Fibroblast of the aortic adventitia (primary cell): ENCODE measurements around the gene COLEC11. TPM values are rescaled to one million over a fixed set of nuclear protein-coding genes. Genes with fewer than 3 reads are reported as not detected.
"Not testable (repeated sequence)": the region's sequence is repeated elsewhere in the genome, so short reads cannot be mapped to it uniquely, and the experiment has no call there.

Source experiments
- DNase-seq: peaks from one replicate; pipeline ENCODE4 v3.0.0-alpha.2; 2010; ENCODE audit warnings: low read depth
- H3K4me3 ChIP-seq: 2 replicates; pipeline ENCODE4 v1.5.1; 2011; ENCODE audit warnings: low read depth, mild to moderate bottlenecking, control low read depth, low read length, moderate library complexity
- total RNA-seq: library from RNA; depleted of rRNA; stranded (reverse); fragments of >200 nt; gene quantifications from 2 replicates; pipeline ENCODE4 v1.2.3, GENCODE V29; 2012; ENCODE audit warnings: low replicate concordance
- TF ChIP-seq, protein P1 (sequence below): IDR thresholded peaks from 2 replicates; pipeline ENCODE4 v1.5.1; 2011; ENCODE audit warnings: mild to moderate bottlenecking, low read length, control low read depth, inconsistent platforms; ENCODE audit not compliant: insufficient read depth

Gene COLEC11
- total RNA-seq, 1 donor = 0.09 TPM

DNA sequence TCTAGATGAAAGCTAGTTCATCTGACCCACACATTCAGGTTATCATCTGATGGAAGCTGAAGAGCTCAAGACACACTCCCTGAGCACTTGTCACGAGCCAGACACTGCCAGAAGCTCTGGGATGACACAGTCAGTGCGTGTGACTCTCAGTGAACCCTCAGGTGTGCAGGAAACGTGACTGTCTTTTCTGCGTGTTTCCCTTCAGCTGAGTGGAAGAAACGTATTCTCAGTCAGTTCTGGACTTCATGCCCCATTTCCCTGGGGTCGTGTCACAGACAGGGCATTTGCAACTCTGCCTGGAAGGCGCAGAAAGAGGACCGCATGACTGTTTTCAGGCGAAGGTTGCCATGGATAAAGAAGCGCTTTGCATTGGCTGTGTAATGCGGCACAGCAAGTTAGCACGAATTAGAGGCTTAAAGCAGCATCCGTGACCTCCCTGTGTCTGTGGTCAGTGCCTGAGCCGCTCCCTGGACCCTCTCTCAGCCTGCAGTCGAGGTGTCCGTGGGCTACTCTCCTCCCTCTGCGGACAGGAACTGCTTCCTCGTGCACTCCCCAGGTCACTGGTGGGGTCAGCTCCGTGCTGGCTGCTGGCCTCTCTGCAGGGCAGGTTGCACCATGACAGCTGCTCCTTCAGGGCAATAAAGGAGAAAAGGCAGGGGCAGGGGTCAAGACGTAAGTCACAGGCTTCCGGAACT lies 59.8 kb downstream of the COLEC11 start:
- DNase-seq = no peak
- TF ChIP-seq, protein P1, sequence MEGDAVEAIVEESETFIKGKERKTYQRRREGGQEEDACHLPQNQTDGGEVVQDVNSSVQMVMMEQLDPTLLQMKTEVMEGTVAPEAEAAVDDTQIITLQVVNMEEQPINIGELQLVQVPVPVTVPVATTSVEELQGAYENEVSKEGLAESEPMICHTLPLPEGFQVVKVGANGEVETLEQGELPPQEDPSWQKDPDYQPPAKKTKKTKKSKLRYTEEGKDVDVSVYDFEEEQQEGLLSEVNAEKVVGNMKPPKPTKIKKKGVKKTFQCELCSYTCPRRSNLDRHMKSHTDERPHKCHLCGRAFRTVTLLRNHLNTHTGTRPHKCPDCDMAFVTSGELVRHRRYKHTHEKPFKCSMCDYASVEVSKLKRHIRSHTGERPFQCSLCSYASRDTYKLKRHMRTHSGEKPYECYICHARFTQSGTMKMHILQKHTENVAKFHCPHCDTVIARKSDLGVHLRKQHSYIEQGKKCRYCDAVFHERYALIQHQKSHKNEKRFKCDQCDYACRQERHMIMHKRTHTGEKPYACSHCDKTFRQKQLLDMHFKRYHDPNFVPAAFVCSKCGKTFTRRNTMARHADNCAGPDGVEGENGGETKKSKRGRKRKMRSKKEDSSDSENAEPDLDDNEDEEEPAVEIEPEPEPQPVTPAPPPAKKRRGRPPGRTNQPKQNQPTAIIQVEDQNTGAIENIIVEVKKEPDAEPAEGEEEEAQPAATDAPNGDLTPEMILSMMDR = no peak
- H3K4me3 ChIP-seq = no peak overlapping the region

DNA sequence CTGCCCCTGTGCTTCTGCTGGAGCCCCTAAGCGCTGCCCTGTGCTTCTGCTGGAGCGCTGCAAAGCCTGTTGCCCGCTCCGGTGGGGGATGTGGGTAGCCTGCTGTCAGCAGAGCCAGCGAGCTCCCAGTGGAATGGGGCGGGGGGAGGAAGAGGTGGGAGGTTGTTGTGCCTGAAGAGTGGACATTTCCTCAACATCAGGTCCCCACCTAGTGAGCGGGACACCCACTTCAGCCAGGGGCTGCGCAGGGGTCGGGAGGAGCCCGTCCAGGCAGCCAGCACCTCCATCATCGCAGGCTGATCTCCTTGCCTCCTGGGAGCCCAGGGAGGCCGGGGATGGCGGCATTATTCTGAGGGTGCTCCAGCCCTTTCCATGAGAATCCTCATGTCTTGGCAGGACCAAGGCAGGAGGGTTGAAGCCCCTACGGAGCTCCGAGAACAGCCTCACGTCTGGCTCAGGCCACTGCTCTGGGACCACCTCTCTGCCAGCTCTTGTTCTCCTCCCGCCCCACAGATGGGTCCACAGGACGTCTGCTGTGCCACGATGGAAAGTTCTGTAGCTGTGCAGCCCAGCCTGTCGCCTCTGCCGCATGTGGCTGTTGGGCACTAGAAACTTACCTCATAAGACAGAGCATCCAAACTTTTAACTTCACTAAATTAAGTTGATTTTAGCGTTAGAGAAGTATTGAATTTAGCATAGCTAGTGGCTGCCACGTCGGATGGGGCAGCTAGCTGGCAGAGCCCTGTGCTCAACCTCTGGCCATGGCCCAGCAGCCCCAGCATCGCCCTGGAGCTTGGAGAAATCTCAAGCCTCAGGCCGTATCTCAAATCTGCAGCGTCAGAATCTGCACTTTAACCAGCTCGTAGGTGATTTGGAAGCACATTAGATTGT lies 61.2 kb downstream of the COLEC11 start:
- no peak overlapping the region for H3K4me3 ChIP-seq
- no peak for DNase-seq
- TF ChIP-seq, protein P1 = no peak

DNA sequence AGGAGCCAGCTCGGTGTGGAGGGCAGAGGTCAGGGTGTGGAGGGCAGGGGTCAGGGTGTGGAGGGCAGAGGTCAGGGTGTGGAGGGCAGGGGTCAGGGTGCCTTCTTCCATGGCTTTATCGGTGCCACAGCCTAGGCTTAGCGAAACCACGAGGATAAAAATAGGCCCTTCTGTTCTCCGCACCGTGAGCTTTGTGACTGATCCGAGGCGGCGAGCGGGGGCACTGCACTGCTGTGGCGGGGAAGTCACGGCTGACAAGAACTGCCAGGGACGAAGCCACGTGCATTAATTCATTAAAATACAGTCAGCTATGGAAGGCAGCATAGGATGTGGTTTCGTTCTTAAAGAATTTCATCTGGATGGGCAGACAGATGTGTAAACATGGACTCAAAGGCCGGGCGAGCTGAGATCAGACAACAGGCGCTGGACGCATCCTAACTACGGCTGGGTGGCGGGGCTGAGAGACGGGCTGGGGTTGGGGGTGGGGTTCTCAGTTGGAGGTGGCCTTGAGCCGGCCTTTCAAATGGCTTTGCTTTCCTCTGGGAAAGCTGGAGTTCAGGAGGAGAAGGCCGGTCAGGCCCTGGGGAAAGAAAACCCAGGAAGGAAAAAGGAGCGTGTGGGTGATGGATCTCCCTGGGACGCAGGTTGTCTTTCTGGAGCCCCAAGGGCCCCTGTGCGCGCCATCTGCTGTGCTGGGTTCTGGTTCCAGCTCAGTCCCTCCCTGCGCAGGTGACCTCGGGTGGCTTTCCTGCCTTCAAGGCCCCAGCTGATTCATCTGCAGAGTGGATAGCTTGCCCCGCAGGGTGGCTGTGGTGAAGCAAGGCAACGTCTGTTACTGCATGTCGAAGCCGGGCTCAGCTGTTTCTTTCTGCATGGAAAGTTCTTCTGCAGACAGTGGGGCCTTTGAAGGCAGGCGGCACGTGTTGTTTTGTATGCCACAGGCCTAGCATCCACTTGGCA lies 62.1 kb downstream of the COLEC11 start:
- TF ChIP-seq, protein P1 = no peak
- DNase-seq = no peak
- H3K4me3 ChIP-seq = no peak overlapping the region

DNA sequence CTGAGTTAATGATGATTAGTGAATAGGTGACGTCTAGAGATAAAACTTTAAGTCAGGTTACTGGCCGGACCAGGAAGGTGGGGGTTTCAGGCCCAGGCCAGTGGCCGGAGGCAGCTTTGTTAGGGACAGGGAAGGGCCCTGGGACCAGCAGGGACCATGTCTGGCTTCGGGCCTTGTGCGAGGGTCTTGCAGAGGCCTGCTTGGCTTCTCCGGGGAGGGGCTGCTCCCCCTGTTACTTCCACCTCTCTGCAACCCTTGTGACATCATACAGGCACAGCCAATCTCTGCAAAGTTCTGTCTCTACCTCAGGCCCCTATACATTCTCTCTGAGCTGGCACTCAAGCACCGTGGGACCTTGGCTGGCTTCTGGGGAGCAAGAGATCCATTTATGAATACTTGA lies 63.0 kb downstream of the COLEC11 start, which contains the start of gene ALLC:
ALLC (plus strand) TSS at position 320 of the 400 bp plus-strand sequence. CDS start 12,958 bp downstream, outside the sequence.
- H3K4me3 ChIP-seq = no peak within 1 kb of the TSS
- no peak for DNase-seq

DNA sequence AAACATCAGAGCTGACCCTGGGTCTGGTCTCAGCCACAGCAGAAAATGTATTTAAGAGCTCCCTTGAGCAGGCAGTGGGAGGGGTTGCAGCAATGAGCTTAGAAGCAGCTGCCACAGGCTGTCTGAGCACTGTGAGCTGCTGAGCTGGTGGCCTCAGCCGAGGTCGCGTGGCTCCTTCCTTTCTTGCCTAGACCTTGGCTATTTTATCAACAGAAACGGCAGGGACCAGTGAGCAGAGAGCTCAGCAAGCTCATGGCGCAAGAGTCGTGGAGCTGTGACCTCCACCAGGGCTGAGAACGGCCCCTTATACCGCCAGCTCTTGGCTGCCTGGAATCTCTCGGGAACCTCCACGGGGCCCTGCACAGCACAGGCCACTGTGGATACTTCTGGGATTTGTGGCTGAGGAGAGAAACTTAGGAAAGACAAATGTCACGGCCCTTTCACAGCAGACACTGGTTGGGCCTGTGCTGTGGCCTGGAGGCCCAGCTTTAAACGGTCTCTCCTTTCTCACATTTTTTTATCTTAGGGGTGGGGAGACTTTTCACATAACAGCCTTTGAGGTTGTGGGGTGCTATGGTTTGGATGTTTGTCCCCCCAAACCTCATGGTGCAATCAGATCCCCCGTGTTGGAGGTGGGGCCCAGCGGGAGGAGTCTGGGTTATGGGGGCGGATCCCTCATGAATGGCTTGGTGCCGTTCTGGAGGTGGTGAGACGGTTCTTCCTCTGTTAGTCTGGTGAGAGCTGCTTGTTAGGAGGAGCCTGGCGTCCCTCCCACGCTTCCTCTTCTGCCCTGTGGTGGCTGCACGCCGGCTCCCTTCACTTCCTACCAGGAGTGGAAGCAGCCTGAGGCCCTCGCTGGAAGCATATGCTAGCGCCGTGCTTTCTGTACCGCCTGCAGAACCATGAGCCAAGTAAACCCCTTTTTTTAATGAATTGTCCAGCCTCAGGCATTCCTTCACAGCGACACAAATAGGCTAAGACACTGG lies 64.8 kb downstream of the COLEC11 start:
- TF ChIP-seq, protein P1 = no peak
- H3K4me3 ChIP-seq = no peak overlapping the region
- no peak for DNase-seq

More for the DNA sequence above, 63.0 kb downstream of the COLEC11 start, which contains the start of gene ALLC:
- TF ChIP-seq, protein P1 = no peak

DNA sequence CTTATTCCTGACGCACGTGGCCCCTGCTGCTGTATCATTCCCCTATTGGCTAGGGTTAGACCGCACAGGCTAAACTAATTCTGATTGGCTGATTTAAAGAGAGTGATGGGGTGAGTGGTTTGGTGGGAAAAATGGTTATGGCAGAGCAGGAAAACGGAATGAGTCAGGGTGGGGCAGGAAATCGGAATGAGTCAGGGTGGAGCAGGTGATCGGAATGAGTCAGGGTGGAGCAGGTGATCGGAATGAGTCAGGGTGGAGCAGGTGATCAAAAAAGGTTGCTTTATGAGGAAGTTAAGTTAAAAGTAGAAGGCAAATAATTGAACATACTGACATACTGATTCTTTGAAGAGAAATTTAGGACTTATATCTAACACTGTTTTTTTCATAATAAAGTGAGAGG lies 65.7 kb downstream of the COLEC11 start:
- not testable (repeated sequence) for DNase-seq, H3K4me3 ChIP-seq
